KOPT-K1 (cell line): Measurements from ENCODE around the gene SIGLEC15.

ENCODE experiments used
- H3K27ac ChIP-seq: fragments of 200-600 bp; sonication (generic); 2 replicates; pipeline ENCODE4 v1.5.1; 2016; ENCODE audit warnings: antibody characterized with exemption, mild to moderate bottlenecking, low read depth, low read length; ENCODE audit not compliant: poor library complexity, severe bottlenecking
- H3K36me3 ChIP-seq: fragments of 200-600 bp; sonication (generic); 2 replicates; pipeline ENCODE4 v1.5.1; 2017; ENCODE audit warnings: antibody characterized with exemption, mild to moderate bottlenecking, low read length, moderate library complexity; ENCODE audit not compliant: insufficient read depth
- H3K9me3 ChIP-seq: fragments of 200-600 bp; sonication (generic); 2 replicates; pipeline ENCODE4 v1.5.1; 2017; ENCODE audit warnings: antibody characterized with exemption, low read length, mild to moderate bottlenecking; ENCODE audit not compliant: insufficient read depth, poor library complexity, severe bottlenecking

The SIGLEC15 gene

DNA sequence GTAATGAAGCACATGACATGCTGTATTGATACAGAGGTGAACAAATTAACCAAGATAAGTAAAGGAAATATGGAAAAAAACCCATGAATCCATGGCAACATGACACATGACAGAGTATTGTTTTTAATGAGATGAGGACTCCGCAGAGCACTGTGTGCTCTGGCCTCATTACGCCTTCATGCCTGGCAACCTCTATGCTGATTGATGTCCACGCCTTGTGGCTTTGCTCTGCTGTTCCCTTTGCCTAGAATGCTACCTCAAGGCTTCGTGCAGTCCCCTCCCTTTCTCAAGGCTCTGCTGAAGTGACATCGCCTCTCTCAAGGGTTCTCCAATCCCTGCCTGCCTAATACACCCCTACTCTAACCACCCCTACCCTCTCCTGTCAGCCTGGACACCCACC lies 8.4 kb downstream of the SIGLEC15 start:
- H3K36me3 ChIP-seq, result no peaks in the 10 kb centered on the region
- H3K27ac ChIP-seq, result no peak overlapping the region
- no peaks in the 10 kb centered on the region for H3K9me3 ChIP-seq

DNA sequence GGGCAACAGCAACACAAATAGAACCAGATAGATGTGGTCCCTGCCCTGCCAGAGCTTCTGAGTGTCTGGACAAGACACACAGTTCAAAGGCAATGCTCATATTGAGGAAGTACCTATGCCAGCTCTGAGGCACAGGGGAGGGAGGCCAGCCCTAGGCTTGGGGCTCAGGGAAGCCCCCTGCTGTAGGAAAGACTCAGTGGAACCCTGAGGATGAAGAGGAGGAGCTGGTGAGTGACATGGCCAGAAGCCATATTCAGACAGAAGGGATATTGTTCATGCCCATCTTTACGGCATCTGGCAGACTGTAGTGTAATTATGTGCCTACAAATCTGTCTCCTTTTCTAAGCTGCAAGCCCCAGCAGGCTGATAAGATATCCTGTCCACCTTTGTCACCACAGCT lies 8.8 kb downstream of the SIGLEC15 start:
- Histone ChIP-seq H3K9me3 (no peaks in the 10 kb centered on the region), H3K27ac (no peak overlapping the region), H3K36me3 (no peaks in the 10 kb centered on the region)

DNA sequence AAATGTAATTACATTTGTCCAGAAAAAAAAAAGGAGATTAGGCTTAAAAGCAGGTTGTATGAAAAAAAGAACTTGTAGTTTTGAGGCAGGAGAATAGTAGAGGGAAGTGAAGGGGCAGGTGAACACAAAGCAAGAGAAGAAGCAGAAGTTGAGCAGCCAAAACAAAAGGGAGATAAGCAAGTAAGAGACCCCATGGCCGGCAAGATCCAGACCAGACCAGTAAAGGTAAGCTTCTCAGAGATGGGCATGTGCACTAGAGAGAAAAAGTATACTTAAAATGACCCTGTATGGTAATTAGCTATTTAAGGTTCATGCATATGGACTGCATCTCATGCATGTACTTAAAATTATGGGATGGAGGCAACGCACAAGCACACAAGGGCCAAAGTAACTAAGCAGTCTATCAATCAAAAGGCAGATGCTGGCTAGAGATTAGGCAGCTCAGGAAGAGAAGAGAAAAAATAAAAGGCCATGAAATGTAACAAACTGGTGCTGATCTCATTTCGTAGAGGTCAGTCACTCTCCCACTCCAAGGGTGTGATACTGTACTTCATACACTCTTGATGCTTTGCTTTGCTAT lies 9.7 kb downstream of the SIGLEC15 start:
- no peak overlapping the region for H3K27ac ChIP-seq

DNA sequence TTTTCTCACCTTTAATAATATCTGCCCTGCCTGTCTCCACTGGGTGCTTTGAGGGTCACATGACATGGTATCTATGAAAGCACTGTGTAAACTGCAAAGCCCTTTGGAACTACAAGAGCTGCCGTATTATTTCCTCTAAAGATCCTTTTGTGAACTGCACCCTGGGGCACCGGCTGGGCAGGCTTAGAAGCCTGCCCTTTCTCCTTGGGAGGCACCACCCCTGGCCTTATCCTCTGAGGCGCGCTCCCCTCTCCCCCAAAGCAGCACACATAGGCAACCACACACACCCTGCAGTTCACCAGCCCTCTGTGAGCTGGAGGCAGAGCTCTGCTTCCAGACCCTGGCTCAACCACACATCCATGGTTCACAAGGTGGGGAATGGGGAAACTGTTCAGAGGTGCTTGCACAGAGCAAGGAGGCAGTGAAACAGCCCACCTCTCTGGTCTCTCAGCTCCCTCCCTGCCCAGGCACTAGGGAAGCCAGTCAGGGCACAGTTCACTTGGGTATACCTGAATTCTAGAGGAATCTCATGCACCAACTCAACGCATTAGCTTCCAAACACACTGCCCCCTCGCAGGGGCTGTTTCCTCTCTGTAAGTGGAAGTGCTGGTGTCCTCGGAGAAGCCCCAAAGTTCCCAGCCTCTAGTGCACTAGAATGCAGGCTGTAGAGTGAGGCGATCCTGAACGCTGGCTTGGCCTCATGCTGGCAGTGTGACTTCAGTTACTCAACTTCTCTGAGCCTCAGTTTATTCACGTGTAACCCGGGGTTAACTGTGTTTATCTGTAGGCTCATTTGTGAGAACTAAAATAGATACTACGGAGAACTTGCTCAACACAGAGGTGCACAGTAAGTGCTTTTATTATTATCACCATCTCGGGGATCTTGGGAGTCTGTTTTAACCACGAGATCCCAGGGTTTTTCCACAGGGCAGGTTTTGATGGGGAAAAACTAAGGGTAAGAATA lies 11.0 kb downstream of the SIGLEC15 start:
- Histone ChIP-seq H3K36me3 (no peaks in the 10 kb centered on the region), H3K27ac (no peak overlapping the region), H3K9me3 (no peaks in the 10 kb centered on the region)

More for the DNA sequence above, 9.7 kb downstream of the SIGLEC15 start:
- no peaks in the 10 kb centered on the region for H3K36me3 ChIP-seq
- no peaks in the 10 kb centered on the region for H3K9me3 ChIP-seq

DNA sequence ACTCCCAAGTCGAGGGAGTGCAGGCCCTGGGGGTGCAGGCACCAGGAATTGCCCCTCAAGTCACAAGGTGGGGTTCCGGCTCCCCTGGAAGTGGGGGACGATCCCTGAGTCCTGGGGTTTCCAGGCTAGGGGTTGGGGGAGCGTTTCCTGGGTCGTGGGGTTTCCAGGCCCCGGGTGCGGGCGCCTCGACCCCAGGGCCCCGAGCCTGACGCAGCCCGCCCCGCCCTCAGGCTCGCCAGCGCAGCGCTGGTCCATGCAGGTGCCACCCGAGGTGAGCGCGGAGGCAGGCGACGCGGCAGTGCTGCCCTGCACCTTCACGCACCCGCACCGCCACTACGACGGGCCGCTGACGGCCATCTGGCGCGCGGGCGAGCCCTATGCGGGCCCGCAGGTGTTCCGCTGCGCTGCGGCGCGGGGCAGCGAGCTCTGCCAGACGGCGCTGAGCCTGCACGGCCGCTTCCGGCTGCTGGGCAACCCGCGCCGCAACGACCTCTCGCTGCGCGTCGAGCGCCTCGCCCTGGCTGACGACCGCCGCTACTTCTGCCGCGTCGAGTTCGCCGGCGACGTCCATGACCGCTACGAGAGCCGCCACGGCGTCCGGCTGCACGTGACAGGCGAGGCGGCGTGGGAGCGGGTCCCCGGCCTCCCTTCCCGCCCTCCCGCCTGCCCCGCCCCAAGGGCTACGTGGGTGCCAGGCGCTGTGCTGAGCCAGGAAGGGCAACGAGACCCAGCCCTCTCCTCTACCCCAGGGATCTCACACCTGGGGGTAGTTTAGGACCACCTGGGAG lies 12.0 kb downstream of the SIGLEC15 start:
- Histone ChIP-seq H3K9me3 (no peaks in the 10 kb centered on the region), H3K27ac (no peak overlapping the region), H3K36me3 (no peaks in the 10 kb centered on the region)

DNA sequence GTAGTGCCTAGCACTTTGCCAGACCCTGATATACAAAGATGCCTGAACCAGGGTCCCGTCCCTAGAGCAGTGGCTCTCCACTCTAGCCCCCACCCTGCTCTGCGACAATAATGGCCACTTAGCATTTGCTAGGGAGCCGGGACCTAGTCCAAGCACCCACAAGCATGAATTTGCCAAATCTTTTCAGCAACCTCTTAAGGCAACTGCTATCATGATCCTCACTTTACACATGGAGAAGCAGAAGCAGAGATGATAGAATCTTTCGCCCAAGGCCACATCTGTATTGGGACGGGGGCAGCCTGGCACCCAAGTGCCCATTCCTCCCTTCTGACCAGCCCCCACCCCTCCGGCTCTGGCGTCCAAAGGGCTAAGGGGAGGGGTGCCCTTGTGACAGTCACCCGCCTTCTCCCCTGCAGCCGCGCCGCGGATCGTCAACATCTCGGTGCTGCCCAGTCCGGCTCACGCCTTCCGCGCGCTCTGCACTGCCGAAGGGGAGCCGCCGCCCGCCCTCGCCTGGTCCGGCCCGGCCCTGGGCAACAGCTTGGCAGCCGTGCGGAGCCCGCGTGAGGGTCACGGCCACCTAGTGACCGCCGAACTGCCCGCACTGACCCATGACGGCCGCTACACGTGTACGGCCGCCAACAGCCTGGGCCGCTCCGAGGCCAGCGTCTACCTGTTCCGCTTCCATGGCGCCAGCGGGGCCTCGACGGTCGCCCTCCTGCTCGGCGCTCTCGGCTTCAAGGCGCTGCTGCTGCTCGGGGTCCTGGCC lies 13.0 kb downstream of the SIGLEC15 start:
- Histone ChIP-seq H3K9me3 (no peaks in the 10 kb centered on the region), H3K27ac (no peak overlapping the region), H3K36me3 (no peaks in the 10 kb centered on the region)

DNA sequence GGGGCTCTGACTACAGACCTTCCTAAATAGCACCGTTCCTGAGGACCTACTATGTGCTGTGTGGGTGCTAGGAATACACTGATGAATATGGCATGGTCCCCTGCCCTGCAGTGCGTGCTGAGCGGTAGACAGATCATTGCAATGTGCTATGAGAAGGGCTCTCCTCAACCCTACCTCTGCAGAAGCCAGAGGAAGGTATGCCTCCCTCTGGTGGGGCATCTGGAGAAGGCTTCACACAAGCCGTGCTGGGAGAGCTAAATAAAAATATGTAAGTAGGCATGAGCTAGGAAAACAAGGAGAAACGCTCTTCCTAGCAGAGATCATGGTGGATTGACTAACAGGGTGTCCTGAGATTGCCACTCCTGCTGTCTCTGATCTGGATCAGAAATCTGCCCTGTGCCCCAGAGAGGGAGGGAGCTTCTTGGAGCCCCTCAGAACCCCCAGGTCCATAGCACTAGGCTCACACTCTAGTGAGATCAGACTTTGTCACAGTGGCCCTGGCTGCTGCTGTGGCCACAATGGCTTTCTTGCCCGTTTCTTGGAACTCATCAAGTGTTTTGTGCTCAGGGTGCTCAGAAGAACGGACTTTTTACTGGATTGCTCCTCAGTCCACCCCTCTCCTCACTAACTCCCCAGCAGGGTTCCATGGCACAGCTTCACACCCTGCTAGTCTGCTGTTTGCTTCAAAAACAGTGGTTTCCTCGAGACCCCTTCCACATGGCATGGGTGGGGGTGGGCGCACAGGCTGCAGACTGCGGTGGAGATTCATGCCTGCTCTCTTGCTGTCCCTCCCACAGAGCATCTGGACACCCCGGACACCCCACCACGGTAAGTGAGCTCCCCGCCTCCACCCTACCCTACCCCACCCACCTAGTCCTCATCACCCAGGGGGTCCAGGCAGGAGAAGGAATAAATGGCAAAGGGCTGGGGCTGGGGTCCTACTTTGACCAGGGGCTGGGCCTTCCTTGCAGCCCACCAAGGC lies 14.2 kb downstream of the SIGLEC15 start:
- no peaks in the 10 kb centered on the region for H3K36me3 ChIP-seq
- H3K27ac ChIP-seq, result no peak overlapping the region
- H3K9me3 ChIP-seq, result no peaks in the 10 kb centered on the region

DNA sequence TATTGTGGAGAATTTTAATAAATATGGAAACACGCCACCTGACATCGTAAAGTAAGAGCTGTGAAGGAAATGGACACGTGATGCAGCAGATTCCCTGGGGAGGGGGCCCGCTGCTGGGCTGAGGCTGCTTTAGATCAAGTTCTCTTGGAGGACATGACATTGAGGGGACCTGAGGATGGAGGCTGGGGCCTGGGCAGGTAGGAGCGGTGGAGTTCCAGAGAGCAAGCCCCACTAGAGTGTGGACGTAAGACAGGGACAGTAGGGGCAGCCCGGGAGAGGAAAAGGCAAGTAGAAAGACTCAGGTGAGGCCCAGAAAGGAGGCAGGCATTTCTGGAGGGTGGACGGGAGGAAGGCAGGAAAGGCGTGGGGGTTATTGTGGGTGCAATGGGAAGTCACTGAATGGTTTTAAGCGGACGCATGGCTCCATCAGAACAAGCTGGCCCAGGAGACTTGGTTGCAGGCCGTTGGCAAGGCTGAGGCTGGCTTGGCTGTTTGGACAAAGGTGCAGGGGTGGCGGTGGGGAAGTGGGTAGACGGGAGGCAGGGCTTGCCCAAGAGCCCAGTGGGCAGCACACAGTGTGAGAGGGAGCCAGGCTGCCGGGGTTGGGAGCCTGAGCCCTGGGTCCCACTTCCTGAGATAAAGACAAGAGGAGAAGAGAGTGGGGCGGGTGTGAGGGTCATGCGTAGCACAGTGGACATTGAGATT lies 15.7 kb downstream of the SIGLEC15 start:
- Histone ChIP-seq H3K27ac (no peak overlapping the region), H3K36me3 (no peaks in the 10 kb centered on the region), H3K9me3 (no peaks in the 10 kb centered on the region)

DNA sequence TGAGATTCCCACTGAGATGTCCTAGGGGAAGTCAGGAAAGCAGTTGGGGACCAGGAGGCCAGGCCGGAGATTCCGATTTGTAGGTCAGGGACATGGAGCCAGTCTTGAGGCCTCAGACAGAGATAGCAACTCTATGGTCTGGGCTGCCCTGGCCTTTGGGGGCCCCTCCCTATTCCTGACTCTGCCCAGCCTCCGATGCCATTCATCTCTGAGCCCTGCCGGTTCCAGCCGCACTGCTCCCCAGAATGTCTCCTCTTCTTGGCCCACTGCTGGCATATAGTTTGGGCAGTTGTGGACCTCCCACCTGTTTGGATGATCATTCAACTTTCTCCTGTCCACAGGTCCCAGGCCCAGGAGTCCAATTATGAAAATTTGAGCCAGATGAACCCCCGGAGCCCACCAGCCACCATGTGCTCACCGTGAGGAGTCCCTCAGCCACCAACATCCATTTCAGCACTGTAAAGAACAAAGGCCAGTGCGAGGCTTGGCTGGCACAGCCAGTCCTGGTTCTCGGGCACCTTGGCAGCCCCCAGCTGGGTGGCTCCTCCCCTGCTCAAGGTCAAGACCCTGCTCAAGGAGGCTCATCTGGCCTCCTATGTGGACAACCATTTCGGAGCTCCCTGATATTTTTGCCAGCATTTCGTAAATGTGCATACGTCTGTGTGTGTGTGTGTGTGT lies 16.4 kb downstream of the SIGLEC15 start:
- Histone ChIP-seq H3K9me3 (no peaks in the 10 kb centered on the region), H3K27ac (no peak overlapping the region), H3K36me3 (no peaks in the 10 kb centered on the region)

DNA sequence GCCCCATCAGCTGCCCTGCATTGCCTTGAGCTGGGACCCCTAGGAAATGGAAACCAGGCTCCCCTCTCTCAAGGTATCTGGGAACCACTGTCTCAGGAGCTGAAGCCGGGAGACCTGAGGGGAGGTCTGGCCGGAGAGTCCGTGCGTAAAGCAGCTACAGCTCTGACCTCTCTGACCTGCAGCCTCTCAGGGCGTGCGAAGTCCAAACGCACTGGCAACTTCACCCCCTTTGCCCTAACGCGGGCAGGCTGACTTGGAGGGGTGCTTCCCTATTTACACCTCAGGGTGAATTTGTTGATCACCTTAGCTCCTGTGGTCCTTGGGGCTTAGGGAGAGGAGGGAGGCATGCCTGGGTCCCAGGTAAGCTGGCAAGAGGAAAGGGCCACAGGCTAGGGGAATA lies 17.5 kb downstream of the SIGLEC15 start:
- Histone ChIP-seq H3K9me3 (no peaks in the 10 kb centered on the region), H3K27ac (no peak overlapping the region), H3K36me3 (no peaks in the 10 kb centered on the region)

DNA sequence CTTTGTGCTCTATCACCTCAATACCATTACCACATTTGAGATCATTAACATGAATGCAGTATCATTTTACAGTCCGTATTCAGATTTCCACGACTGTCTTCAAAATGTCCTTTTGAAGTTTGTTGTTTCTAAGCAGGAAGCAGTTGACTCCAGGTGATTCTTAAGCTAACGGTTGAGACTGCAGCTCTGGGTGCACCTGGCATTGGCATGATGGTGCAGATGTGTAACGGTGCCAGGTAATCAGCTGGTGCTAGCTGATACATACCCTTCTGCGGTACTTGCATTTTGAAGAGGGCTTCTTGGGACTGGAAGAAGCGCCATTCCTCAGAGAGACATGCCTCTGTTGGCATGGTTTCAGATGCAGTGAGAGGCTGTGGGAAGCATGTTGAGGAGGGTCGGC lies 19.5 kb downstream of the SIGLEC15 start:
- peaks cover 8% of the 10 kb centered on the region for H3K36me3 ChIP-seq
- H3K9me3 ChIP-seq, result no peaks in the 10 kb centered on the region
- peak overlapping the region; percentile 25 for H3K27ac ChIP-seq

DNA sequence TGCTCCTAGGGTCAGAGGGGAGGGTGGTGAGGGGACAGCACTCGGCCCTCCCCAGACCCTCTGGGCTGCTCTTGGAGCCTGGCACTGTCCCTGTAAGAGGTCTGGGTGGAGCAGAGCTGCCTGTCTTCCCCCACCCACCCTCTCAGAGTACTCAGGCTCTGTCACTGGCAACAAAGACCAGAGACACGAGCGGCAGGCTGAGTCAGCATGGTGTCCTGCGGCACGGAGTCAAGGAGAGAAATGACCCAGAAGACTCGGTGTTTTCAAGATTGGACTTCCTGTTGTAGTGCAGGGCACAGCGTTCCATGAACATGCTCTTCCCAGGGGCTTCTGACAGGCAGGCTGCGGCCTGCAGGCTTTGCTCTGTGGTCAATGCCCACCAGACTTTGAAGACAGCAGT lies 19.9 kb downstream of the SIGLEC15 start:
- H3K27ac ChIP-seq, result peak overlapping the region; percentile 25
- no peaks in the 10 kb centered on the region for H3K9me3 ChIP-seq

DNA sequence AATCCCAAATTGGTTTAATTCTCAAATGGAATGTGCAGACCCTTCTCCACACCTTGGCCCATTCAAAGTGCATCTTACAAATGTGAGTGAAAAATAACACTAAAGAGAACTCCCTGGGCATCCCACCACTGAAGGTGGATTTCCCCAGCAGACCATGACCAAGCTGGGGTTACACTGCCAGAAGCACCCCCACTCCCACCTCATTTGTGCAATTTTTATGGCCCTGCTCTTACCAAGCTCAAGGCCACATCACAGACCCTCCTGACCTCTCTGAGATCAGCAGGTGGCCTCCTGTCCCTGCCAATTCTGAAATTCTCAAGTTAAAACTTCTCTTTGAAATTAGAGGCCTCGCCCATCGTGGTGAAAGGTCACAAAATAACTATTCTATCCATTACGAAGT lies 21.6 kb downstream of the SIGLEC15 start:
- Histone ChIP-seq H3K36me3 (peaks cover 26% of the 10 kb centered on the region), H3K9me3 (no peaks in the 10 kb centered on the region), H3K27ac (no peak overlapping the region)

More for the DNA sequence above, 19.9 kb downstream of the SIGLEC15 start:
- H3K36me3 ChIP-seq, result peaks cover 12% of the 10 kb centered on the region
